Thoracic aorta (tissue), 2 donors: Measurements from ENCODE around the gene PSMD5. TPM values are rescaled to one million over a fixed set of nuclear protein-coding genes. Genes with fewer than 3 reads are reported as not detected.

Experiments used
- ATAC-seq: fragments of 150-250 bp; one replicate; pipeline ENCODE4 v1.8.0; 2017; ENCODE audit warnings: low read depth; ENCODE audit not compliant: insufficient number of reproducible peaks, low FRiP score
- DNase-seq: peaks from one replicate; pipeline ENCODE4 v3.0.0-alpha.2; 2020; ENCODE audit warnings: low spot score
- H3K27ac ChIP-seq, 2 donors: fragments of 200-600 bp; sonication (generic); 1 replicate in 1 of 2; 2 replicates in 1 of 2; pipeline ENCODE4 v1.5.1; 2016; ENCODE audit warnings: mild to moderate bottlenecking in 2 of 2, moderate library complexity in 2 of 2
- H3K27me3 ChIP-seq: fragments of 200-600 bp; sonication (generic); replicated peaks from 2 replicates; pipeline ENCODE4 v1.6.0; 2016; ENCODE audit warnings: mild to moderate bottlenecking; ENCODE audit not compliant: insufficient read depth
- H3K36me3 ChIP-seq: fragments of 200-600 bp; sonication (generic); one replicate; pipeline ENCODE4 v1.5.1; 2016
- H3K4me1 ChIP-seq, 2 donors: fragments of 200-600 bp; sonication (generic); 1 replicate in 1 of 2; 2 replicates in 1 of 2; pipeline versions ENCODE4 v1.5.1 to v1.6.0; 2016; ENCODE audit warnings: low read depth in 2 of 2, mild to moderate bottlenecking in 1 of 2; ENCODE audit not compliant: control insufficient read depth in 1 of 2
- H3K4me3 ChIP-seq: fragments of 200-600 bp; sonication (generic); 2 replicates; pipeline ENCODE4 v1.5.1; 2016; ENCODE audit warnings: mild to moderate bottlenecking
- H3K9me3 ChIP-seq: fragments of 200-600 bp; sonication (generic); 2 replicates; pipeline ENCODE4 v1.5.1; 2016
- CTCF ChIP-seq: fragments of 200-600 bp; sonication (generic); IDR thresholded peaks from one replicate; pipeline ENCODE4 v1.5.1; 2019; ENCODE audit warnings: antibody characterized with exemption
- total RNA-seq, 2 donors: library from RNA; depleted of rRNA; stranded (reverse); fragments of >200 nt; gene quantifications; one replicate each; pipeline versions ENCODE4 v1.1.0 to v1.2.3, GENCODE V29; 2016

Gene PSMD5
- total RNA-seq, 2 donors from 2014 or later, result 19.4 to 55.7 TPM

- H3K4me3 ChIP-seq, result peak overlapping the region; percentile 74
- no peak for ATAC-seq
- TF ChIP-seq CTCF, result no peak
- H3K27ac ChIP-seq, result peak overlapping the region; percentile 71 to 82
- H3K36me3 ChIP-seq, result peaks cover 34% of the 10 kb centered on the region
- H3K27me3 ChIP-seq, result no peaks in the 10 kb centered on the region
- peaks cover 4 to 22% of the 10 kb centered on the region in 2 donors for H3K4me1 ChIP-seq
- H3K9me3 ChIP-seq, result no peaks in the 10 kb centered on the region
- no peak for DNase-seq
These were observed 26.6 kb upstream of the PSMD5 start for GRCh38 chr9:120869360-120869687.

- peak; percentile 34 for TF ChIP-seq CTCF
- H3K4me3 ChIP-seq, result peak overlapping the region; percentile 74
These were observed 26.1 kb upstream of the PSMD5 start for GRCh38 chr9:120868676-120869359.

GRCh38 chr9:120868339-120868675, 25.6 kb upstream of the PSMD5 start:
- ATAC-seq (peak; percentile 51), DNase-seq (no peak)
- Histone ChIP-seq H3K36me3 (peaks cover 35% of the 10 kb centered on the region), H3K27me3 (no peaks in the 10 kb centered on the region), H3K4me3 (peak overlapping the region; percentile 74), H3K4me1 (peaks cover 4 to 22% of the 10 kb centered on the region in 2 donors), H3K9me3 (no peaks in the 10 kb centered on the region), H3K27ac (peak overlapping the region; percentile 80)
- no peak for TF ChIP-seq CTCF

More at GRCh38 chr9:120868676-120869359, 26.1 kb upstream of the PSMD5 start:
- H3K9me3 ChIP-seq, result no peaks in the 10 kb centered on the region
- peak overlapping the region; percentile 80 to 82 for H3K27ac ChIP-seq
- DNase-seq, result peak; percentile 91
- H3K4me1 ChIP-seq, result peaks cover 4 to 22% of the 10 kb centered on the region in 2 donors
- ATAC-seq, result peak; percentile 87
- no peaks in the 10 kb centered on the region for H3K27me3 ChIP-seq
- H3K36me3 ChIP-seq, result peaks cover 35% of the 10 kb centered on the region

- no peak for TF ChIP-seq CTCF
- ATAC-seq (no peak), DNase-seq (no peak)
- H3K4me3 ChIP-seq, result peak overlapping the region; percentile 74
- H3K27me3 ChIP-seq, result no peaks in the 10 kb centered on the region
- H3K36me3 ChIP-seq, result peaks cover 37% of the 10 kb centered on the region
- peak overlapping the region; percentile 80 for H3K27ac ChIP-seq
- H3K9me3 ChIP-seq, result no peaks in the 10 kb centered on the region
- peaks cover 4 to 22% of the 10 kb centered on the region in 2 donors for H3K4me1 ChIP-seq
These were observed 25.1 kb upstream of the PSMD5 start for GRCh38 chr9:120867676-120868338.

- DNase-seq (no peak), ATAC-seq (no peak)
- H3K4me1 ChIP-seq, result peaks cover 4 to 22% of the 10 kb centered on the region in 2 donors
- no peak for TF ChIP-seq CTCF
- no peak overlapping the region for H3K4me3 ChIP-seq
- no peak overlapping the region for H3K27ac ChIP-seq
- H3K27me3 ChIP-seq, result no peaks in the 10 kb centered on the region
- H3K9me3 ChIP-seq, result no peaks in the 10 kb centered on the region
- peaks cover 44% of the 10 kb centered on the region for H3K36me3 ChIP-seq
These were observed 23.9 kb upstream of the PSMD5 start for GRCh38 chr9:120866651-120867050.
